Duodenal mucosa (tissue), 2 donors: ENCODE data around the gene PUS3.
"Not testable (repeated sequence)": the region's sequence is repeated elsewhere in the genome, so short reads cannot be mapped to it uniquely, and the experiment has no call there.

Experiments
- H3K27ac ChIP-seq: one replicate; pipeline ENCODE4 v1.7.0; 2013; ENCODE audit warnings: low read depth, low read length
- H3K27me3 ChIP-seq, 2 donors: one replicate each; pipeline ENCODE4 v1.7.0; 2013; ENCODE audit warnings: low read length in 2 of 2, control low read depth in 1 of 2; ENCODE audit not compliant: insufficient read depth in 2 of 2, control insufficient read depth in 1 of 2
- H3K36me3 ChIP-seq, 2 donors: one replicate each; pipeline ENCODE4 v1.7.0; 2013; ENCODE audit warnings: low read length in 2 of 2, control low read depth in 1 of 2; ENCODE audit not compliant: insufficient read depth in 2 of 2, control insufficient read depth in 1 of 2
- H3K4me1 ChIP-seq, 2 donors: one replicate each; pipeline ENCODE4 v1.7.0; 2013; ENCODE audit warnings: low read length in 2 of 2, control low read depth in 1 of 2; ENCODE audit not compliant: insufficient read depth in 2 of 2, control insufficient read depth in 1 of 2
- H3K4me3 ChIP-seq, 2 donors: one replicate each; pipeline ENCODE4 v1.7.0; 2013; ENCODE audit warnings: low read length in 2 of 2, low read depth in 1 of 2
- H3K9ac ChIP-seq, 2 donors: one replicate each; pipeline ENCODE4 v1.7.0; 2013; ENCODE audit warnings: low read length in 2 of 2, low read depth in 1 of 2
- H3K9me3 ChIP-seq, 2 donors: one replicate each; pipeline ENCODE4 v1.7.0; 2013; ENCODE audit warnings: low read length in 2 of 2, control low read depth in 1 of 2; ENCODE audit not compliant: control insufficient read depth in 1 of 2

The PUS3 gene

DNA sequence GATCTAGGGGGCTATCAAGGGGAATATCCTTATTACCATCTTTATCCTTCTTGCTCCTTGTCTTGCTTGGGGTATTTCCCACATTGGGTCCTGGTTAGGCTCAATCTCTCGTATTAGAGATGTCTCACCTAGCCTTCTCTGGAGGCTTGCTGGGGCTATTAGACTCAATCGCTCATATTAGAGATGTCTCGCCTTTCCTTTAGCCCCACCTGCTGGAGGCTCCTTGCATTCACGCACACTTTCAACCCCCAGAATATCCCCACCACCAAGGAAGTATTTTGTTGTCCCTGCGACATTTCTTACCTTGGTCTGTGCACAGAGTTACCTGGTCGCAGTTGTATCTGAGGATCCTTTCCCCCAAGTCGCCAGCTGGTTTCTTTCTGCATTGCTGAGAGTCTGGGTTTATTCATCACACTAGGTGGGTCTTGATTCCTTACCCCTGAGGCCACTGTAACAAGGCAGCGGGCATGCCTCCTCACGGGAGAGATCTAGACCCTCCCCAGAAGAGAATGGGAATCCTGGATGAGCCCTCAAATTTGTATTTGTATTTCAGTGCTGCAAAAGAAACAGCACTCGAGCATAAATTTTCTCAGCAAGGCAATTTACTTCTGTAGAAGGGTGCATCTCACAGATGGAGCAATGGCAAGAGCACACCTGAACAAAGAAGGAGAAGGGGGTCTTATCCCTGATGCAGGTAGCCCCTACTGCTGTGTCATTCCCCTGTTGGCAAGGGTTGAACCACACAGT, 31.4 kb downstream of the PUS3 start:
- H3K9me3 ChIP-seq: peaks cover 0 to 4% of the 10 kb centered on the region in 2 donors
- no peak overlapping the region for H3K27ac ChIP-seq
- no peaks in the 10 kb centered on the region for H3K4me1 ChIP-seq

GRCh38 chr11:125869521-125869920, 33.5 kb downstream of the PUS3 start:
- Histone ChIP-seq H3K27me3 (no peaks in the 10 kb centered on the region), H3K9ac (no peak overlapping the region), H3K9me3 (peaks cover 0 to 4% of the 10 kb centered on the region in 2 donors), H3K27ac (no peak overlapping the region), H3K36me3 (no peaks in the 10 kb centered on the region), H3K4me3 (no peak overlapping the region), H3K4me1 (no peaks in the 10 kb centered on the region)

More for the DNA sequence above, 31.4 kb downstream of the PUS3 start:
- no peak overlapping the region for H3K4me3 ChIP-seq
- no peaks in the 10 kb centered on the region for H3K27me3 ChIP-seq
- H3K9ac ChIP-seq: no peak overlapping the region
- no peaks in the 10 kb centered on the region for H3K36me3 ChIP-seq

DNA sequence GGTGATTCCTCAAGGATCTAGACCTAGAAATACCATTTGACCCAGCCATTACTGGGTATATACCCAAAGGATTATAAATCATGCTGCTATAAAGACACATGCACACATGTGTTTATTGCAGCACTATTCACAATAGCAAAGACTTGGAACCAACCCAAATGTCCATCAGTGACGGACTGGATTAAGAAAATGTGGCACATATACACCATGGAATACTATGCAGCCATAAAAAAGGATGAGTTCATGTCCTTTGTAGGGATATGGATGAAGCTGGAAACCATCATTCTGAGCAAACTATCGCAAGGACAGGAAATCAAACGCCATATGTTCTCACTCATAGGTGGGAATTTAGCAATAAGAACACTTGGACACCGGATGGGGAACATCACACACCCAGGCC, 37.7 kb downstream of the PUS3 start:
- H3K9ac ChIP-seq, H3K36me3 ChIP-seq, H3K4me1 ChIP-seq, H3K4me3 ChIP-seq, H3K9me3 ChIP-seq, H3K27ac ChIP-seq, H3K27me3 ChIP-seq: not testable (repeated sequence)

- H3K9ac ChIP-seq, H3K4me1 ChIP-seq, H3K27me3 ChIP-seq, H3K4me3 ChIP-seq, H3K27ac ChIP-seq, H3K36me3 ChIP-seq, H3K9me3 ChIP-seq: not testable (repeated sequence)
Measured at GRCh38 chr11:125862786-125863185, 40.2 kb downstream of the PUS3 start.

GRCh38 chr11:125857670-125858069, 45.3 kb downstream of the PUS3 start:
- not testable (repeated sequence) for H3K27me3 ChIP-seq, H3K9ac ChIP-seq, H3K27ac ChIP-seq, H3K4me3 ChIP-seq, H3K4me1 ChIP-seq, H3K9me3 ChIP-seq, H3K36me3 ChIP-seq

DNA sequence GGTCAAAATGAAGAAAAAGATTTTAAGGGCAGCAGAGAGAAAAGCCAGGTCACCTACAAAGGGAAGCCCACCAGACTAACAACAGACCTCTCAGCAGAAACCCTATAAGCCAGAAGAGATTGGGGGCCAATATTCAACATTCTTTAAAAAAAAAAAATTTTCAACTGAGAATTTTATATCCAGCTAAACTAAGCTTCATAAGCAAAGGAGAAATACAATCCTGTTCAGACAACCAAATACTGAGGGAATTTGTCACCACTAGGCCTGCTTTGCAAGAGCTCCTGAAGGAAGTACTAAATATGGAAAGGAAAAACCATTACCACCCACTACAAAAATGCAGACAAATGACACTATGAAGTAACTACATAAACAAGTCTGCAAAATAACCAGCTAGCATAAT, 56.8 kb downstream of the PUS3 start:
- Histone ChIP-seq H3K27me3 (no peaks in the 10 kb centered on the region), H3K27ac (no peak overlapping the region)

More for the DNA sequence above, 56.8 kb downstream of the PUS3 start:
- Histone ChIP-seq H3K36me3 (no peaks in the 10 kb centered on the region), H3K4me1 (no peaks in the 10 kb centered on the region), H3K4me3 (no peak overlapping the region), H3K9me3 (peaks cover 4 to 5% of the 10 kb centered on the region in 2 donors), H3K9ac (no peak overlapping the region)
